Panc1 (cell line): ENCODE measurements around the gene ATXN7.

Source experiments
- CTCF ChIP-seq: fragments of 450-650 bp; IDR thresholded peaks from 2 replicates; pipeline ENCODE4 v1.5.1; 2017; ENCODE audit warnings: mild to moderate bottlenecking
- POLR2AphosphoS5 ChIP-seq: IDR thresholded peaks from 2 replicates; pipeline ENCODE4 v1.6.1; 2012; ENCODE audit warnings: mild to moderate bottlenecking, low read depth, low read length, moderate library complexity
- REST ChIP-seq, 2 experiments: IDR thresholded peaks; 2 replicates each; pipeline ENCODE4 v1.6.1; 2011 to 2012; ENCODE audit warnings: low read depth in 2 of 2, control low read depth in 1 of 2, low read length in 1 of 2, mild to moderate bottlenecking in 1 of 2, moderate library complexity in 1 of 2; ENCODE audit not compliant: insufficient read depth in 1 of 2
- SIN3A ChIP-seq: IDR thresholded peaks from 2 replicates; pipeline ENCODE4 v1.6.1; 2012; ENCODE audit warnings: low read depth, mild to moderate bottlenecking, low read length, moderate library complexity, borderline replicate concordance; ENCODE audit not compliant: insufficient read depth
- TCF7L2 ChIP-seq: IDR thresholded peaks from 2 replicates; pipeline ENCODE4 v1.6.1; 2011; ENCODE audit warnings: mild to moderate bottlenecking, low read depth, low read length, inconsistent platforms

DNA sequence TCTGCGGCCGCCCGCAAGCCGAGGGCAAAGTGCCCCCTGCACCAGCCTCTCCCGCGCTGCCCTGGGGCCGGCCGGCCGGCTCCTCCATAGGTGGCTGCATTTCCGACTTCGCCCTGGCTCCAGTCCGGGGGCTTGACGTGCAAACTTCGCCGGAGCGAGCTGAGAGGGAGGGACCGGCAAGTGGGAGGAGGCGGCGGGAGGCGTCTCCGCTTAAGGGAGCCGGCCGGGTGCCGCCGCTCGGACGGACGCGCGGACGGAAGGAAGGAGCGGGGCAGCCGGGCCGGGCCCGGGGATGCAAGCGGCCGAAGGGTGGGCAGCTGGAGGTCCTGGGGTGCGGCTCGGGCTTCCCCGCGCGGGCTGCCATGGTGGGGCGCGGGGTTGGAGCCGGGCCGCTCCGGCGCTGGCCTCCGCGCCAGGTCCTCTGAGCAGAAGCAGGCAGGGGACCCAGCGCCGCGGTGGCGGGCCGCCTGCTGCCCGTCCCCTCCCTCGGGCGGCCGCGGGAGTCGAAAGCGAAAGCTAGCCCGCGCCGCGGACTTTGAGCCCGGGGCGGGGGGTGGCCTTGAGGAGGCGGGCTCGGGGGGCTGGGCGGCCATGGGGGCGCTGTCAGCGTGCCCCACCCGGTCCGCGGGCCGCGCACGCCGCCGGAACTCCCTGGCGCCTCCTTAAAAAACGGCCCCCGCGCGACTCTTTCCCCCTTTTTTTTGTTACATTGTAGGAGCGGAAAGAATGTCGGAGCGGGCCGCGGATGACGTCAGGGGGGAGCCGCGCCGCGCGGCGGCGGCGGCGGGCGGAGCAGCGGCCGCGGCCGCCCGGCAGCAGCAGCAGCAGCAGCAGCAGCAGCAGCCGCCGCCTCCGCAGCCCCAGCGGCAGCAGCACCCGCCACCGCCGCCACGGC lies 48.5 kb downstream of the ATXN7 start, which contains the start of gene SCAANT1:
- no peak for TF ChIP-seq TCF7L2
- TF ChIP-seq CTCF = 0 out of 2 replicates have a peak, but pooled peaks have one; percentile 18
- TF ChIP-seq REST (IDR thresholded peaks at IDR 0.05; ENCODE audit: insufficient read depth in 1 of 2, low read depth in 2 of 2, low read length in 1 of 2) = no peak
- no peak for TF ChIP-seq SIN3A
- TF ChIP-seq POLR2AphosphoS5 = no peak
